Neural cell (in vitro differentiated cells): Measurements from ENCODE around the gene MOB3B. TPM values are rescaled to one million over a fixed set of nuclear protein-coding genes. Genes with fewer than 3 reads are reported as not detected.

Experiments
- H2AFZ ChIP-seq: fragments of 200-600, 300-800 bp; sonication (generic), shearing (Covaris generic); 2 replicates; pipeline ENCODE4 v1.6.0; 2014; ENCODE audit warnings: low read depth, mild to moderate bottlenecking, antibody characterized with exemption, low read length, moderate library complexity
- H3F3A ChIP-seq: fragments of 200-600 bp; shearing (Covaris generic); 2 replicates; pipeline ENCODE4 v1.6.1; 2016; ENCODE audit warnings: mild to moderate bottlenecking, moderate library complexity, mixed read lengths, antibody characterized with exemption, low read length; ENCODE audit not compliant: insufficient read depth, poor library complexity, severe bottlenecking
- H3K27ac ChIP-seq: fragments of 200-600, 300-800 bp; sonication (generic), shearing (Covaris generic); 2 replicates; pipeline ENCODE4 v1.5.1; 2014; ENCODE audit warnings: mild to moderate bottlenecking, low read length, moderate library complexity
- H3K27me3 ChIP-seq: fragments of 300-800, 200-600 bp; sonication (generic), shearing (Covaris generic); 2 replicates; pipeline ENCODE4 v1.6.0; 2014; ENCODE audit warnings: mild to moderate bottlenecking, low read depth, low read length, moderate library complexity; ENCODE audit not compliant: insufficient read depth
- H3K36me3 ChIP-seq: fragments of 300-800, 200-600 bp; sonication (generic), shearing (Covaris generic); 2 replicates; pipeline ENCODE4 v1.5.1; 2014; ENCODE audit warnings: mild to moderate bottlenecking, antibody characterized with exemption, low read length, moderate library complexity; ENCODE audit not compliant: insufficient read depth
- H3K4me2 ChIP-seq: fragments of 300-800, 200-600 bp; sonication (generic), shearing (Covaris generic); 2 replicates; pipeline ENCODE4 v1.6.0; 2014; ENCODE audit warnings: mild to moderate bottlenecking, low read length
- H3K4me3 ChIP-seq: fragments of 300-800, 200-600 bp; sonication (generic), shearing (Covaris generic); 2 replicates; pipeline ENCODE4 v1.5.1; 2014; ENCODE audit warnings: mild to moderate bottlenecking, low read length, moderate library complexity
- H3K79me2 ChIP-seq: fragments of 200-600 bp; shearing (Covaris generic); replicated peaks from 2 replicates; pipeline ENCODE4 v1.6.0; 2014; ENCODE audit warnings: mild to moderate bottlenecking, low read length, moderate library complexity; ENCODE audit not compliant: insufficient read depth
- H3K9ac ChIP-seq: fragments of 300-800, 200-600 bp; sonication (generic), shearing (Covaris generic); 2 replicates; pipeline ENCODE4 v1.6.1; 2016; ENCODE audit warnings: mild to moderate bottlenecking, low read length, mixed read lengths
- H3K9me2 ChIP-seq: fragments of 200-600 bp; shearing (Covaris generic); 2 replicates; pipeline ENCODE4 v1.6.1; 2016; ENCODE audit warnings: mild to moderate bottlenecking, low read length, mixed read lengths; ENCODE audit not compliant: insufficient read depth
- H3K9me3 ChIP-seq: fragments of 200-600, 300-800 bp; sonication (generic), shearing (Covaris generic); 2 replicates; pipeline ENCODE4 v1.6.1; 2016; ENCODE audit warnings: mild to moderate bottlenecking, mixed run types, low read length, moderate library complexity, mixed read lengths
- H4K20me1 ChIP-seq: fragments of 200-600 bp; shearing (Covaris generic); 2 replicates; pipeline ENCODE4 v1.6.1; 2016; ENCODE audit warnings: mild to moderate bottlenecking, mixed run types; ENCODE audit not compliant: insufficient read depth
- EP300 ChIP-seq: fragments of 450-650 bp; conservative IDR thresholded peaks from 2 replicates; pipeline ENCODE4 v1.6.1; 2014; ENCODE audit warnings: antibody characterized with exemption, mild to moderate bottlenecking, moderate library complexity; ENCODE audit not compliant: poor library complexity, severe bottlenecking
- EZH2 ChIP-seq: fragments of 200-600, 300-800 bp; shearing (Covaris generic), sonication (generic); IDR thresholded peaks from 2 replicates; pipeline ENCODE4 v1.6.1; 2014; ENCODE audit warnings: antibody characterized with exemption, low read length, borderline replicate concordance, mild to moderate bottlenecking; ENCODE audit not compliant: insufficient read depth, poor library complexity, severe bottlenecking
- MXI1 ChIP-seq: fragments of 450-650 bp; conservative IDR thresholded peaks from 2 replicates; pipeline ENCODE4 v1.6.1; 2014; ENCODE audit warnings: antibody characterized with exemption, mild to moderate bottlenecking; ENCODE audit not compliant: poor library complexity, severe bottlenecking
- POLR2AphosphoS5 ChIP-seq: IDR thresholded peaks from 2 replicates; pipeline ENCODE4 v1.6.1; 2012
- SMC3 ChIP-seq: fragments of 450-650 bp; conservative IDR thresholded peaks from 2 replicates; pipeline ENCODE4 v1.6.1; 2014; ENCODE audit warnings: antibody characterized with exemption, mild to moderate bottlenecking, moderate library complexity; ENCODE audit not compliant: poor library complexity
- TAF1 ChIP-seq: IDR thresholded peaks from 2 replicates; pipeline ENCODE4 v1.6.1; 2012; ENCODE audit warnings: low read depth
- polyA plus RNA-seq: library from polyadenylated mRNA; depleted of rRNA; stranded (reverse); fragments of >200 nt; gene quantifications from 2 replicates; pipeline ENCODE4 v1.2.3, GENCODE V29; 2014
- TF ChIP-seq, protein P1 (sequence below): fragments of 450-650 bp; IDR thresholded peaks from 2 replicates; pipeline ENCODE4 v1.5.1; 2014; ENCODE audit warnings: antibody characterized with exemption, mild to moderate bottlenecking, moderate library complexity; ENCODE audit not compliant: poor library complexity, severe bottlenecking
- TF ChIP-seq, protein P2 (sequence below): IDR thresholded peaks from 2 replicates; pipeline ENCODE4 v1.6.1; 2012; ENCODE audit warnings: borderline replicate concordance

Gene MOB3B
- polyA plus RNA-seq, 1 donor from 2014 or later = 1.8 TPM

DNA sequence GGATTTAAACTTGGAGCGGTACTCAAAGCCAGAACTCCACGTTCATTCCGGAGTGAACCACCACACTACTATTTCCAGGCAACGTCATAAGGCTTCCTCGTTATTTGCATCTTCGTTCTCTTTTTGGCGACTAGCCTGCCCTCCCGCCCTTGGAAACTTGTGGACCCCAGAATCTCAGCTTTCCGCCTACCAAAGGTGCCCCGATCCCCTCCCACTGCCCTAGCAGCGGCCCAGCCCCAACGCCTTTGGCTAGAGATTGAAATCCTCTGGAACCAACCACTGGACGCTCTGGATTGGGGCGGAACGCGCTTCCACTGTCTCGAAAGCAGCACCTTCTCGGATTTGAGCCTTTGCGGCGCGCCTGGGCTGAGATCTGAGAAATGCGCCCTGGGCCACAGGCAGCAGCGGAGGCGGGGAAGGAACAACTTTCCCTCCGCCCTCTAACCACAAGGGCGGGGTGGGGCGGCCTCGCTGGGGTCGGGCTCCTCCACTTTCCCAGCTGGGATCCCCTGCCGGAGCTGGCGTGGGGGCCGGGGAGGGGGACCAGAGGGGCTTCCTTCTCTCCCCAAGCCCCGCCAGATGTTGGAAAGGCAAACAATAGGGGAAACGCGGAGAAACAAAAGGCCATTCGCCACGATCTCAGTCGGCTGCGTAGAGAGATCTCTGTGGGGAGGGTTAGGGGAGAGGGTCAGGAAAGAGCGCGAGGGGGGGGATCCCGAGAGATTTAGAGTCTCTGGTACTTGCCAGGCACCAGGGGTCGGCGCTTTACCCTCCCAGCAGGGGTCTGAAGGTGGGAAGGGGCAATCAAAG is 1.3 kb downstream of the MOB3B start:
- Histone ChIP-seq H3K4me2 (peak overlapping the region; percentile 76), H3K27ac (no peak overlapping the region), H4K20me1 (no peaks in the 10 kb centered on the region), H3F3A (peaks cover 3% of the 10 kb centered on the region), H3K9me2 (no peaks in the 10 kb centered on the region), H3K36me3 (no peaks in the 10 kb centered on the region), H3K79me2 (peaks cover 10% of the 10 kb centered on the region), H2AFZ (peak overlapping the region; percentile 16), H3K9ac (peak overlapping the region; percentile 64), H3K27me3 (peaks cover 7% of the 10 kb centered on the region), H3K4me3 (peak overlapping the region; percentile 81), H3K9me3 (no peaks in the 10 kb centered on the region)
- TF ChIP-seq, protein P1, sequence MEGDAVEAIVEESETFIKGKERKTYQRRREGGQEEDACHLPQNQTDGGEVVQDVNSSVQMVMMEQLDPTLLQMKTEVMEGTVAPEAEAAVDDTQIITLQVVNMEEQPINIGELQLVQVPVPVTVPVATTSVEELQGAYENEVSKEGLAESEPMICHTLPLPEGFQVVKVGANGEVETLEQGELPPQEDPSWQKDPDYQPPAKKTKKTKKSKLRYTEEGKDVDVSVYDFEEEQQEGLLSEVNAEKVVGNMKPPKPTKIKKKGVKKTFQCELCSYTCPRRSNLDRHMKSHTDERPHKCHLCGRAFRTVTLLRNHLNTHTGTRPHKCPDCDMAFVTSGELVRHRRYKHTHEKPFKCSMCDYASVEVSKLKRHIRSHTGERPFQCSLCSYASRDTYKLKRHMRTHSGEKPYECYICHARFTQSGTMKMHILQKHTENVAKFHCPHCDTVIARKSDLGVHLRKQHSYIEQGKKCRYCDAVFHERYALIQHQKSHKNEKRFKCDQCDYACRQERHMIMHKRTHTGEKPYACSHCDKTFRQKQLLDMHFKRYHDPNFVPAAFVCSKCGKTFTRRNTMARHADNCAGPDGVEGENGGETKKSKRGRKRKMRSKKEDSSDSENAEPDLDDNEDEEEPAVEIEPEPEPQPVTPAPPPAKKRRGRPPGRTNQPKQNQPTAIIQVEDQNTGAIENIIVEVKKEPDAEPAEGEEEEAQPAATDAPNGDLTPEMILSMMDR = no peak
- TF ChIP-seq SMC3 (no peak), MXI1 (no peak), EZH2 (no peak), POLR2AphosphoS5 (no peak)
- TF ChIP-seq, protein P2, sequence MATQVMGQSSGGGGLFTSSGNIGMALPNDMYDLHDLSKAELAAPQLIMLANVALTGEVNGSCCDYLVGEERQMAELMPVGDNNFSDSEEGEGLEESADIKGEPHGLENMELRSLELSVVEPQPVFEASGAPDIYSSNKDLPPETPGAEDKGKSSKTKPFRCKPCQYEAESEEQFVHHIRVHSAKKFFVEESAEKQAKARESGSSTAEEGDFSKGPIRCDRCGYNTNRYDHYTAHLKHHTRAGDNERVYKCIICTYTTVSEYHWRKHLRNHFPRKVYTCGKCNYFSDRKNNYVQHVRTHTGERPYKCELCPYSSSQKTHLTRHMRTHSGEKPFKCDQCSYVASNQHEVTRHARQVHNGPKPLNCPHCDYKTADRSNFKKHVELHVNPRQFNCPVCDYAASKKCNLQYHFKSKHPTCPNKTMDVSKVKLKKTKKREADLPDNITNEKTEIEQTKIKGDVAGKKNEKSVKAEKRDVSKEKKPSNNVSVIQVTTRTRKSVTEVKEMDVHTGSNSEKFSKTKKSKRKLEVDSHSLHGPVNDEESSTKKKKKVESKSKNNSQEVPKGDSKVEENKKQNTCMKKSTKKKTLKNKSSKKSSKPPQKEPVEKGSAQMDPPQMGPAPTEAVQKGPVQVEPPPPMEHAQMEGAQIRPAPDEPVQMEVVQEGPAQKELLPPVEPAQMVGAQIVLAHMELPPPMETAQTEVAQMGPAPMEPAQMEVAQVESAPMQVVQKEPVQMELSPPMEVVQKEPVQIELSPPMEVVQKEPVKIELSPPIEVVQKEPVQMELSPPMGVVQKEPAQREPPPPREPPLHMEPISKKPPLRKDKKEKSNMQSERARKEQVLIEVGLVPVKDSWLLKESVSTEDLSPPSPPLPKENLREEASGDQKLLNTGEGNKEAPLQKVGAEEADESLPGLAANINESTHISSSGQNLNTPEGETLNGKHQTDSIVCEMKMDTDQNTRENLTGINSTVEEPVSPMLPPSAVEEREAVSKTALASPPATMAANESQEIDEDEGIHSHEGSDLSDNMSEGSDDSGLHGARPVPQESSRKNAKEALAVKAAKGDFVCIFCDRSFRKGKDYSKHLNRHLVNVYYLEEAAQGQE = no peak

DNA sequence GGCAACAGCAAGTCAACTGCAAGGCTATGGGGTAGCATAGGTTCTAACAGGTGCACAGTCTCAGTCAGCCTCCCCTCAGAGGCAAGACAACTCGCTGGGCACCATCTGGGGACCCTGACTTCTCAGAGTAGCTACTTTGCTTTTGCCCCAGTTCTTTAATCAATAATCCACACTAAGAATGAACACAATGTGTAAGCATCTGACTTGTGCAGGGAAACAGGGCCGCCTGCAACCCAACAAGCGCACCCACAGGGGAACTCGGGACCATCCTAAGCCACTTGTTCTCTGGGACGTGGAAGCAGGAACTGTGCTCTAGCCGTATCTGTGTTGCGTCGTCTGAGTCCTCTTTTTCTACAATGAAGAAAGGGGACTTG is 1.9 kb downstream of the MOB3B start:
- Histone ChIP-seq H3K27me3 (peaks cover 7% of the 10 kb centered on the region), H3K79me2 (peaks cover 15% of the 10 kb centered on the region), H4K20me1 (no peaks in the 10 kb centered on the region), H3K36me3 (no peaks in the 10 kb centered on the region), H3K9me2 (no peaks in the 10 kb centered on the region), H3F3A (peaks cover 3% of the 10 kb centered on the region), H3K9me3 (no peaks in the 10 kb centered on the region), H3K27ac (no peak overlapping the region), H3K4me3 (peak overlapping the region; percentile 81), H2AFZ (peak overlapping the region; percentile 16), H3K9ac (no peak overlapping the region), H3K4me2 (peak overlapping the region; percentile 76)
- TF ChIP-seq, protein P2 = no peak
- no peak for TF ChIP-seq MXI1
- no peak for TF ChIP-seq EP300
- TF ChIP-seq TAF1 = no peak
- TF ChIP-seq SMC3 = no peak
